CD4-positive, alpha-beta T cell treated with Interleukin-15 for 1 hour (primary cell): ENCODE measurements around the gene LGR6.
A peak's percentile ranks its signal among the peaks of the same experiment; 100 is the strongest.
"Not testable (repeated sequence)": the region's sequence is repeated elsewhere in the genome, so short reads cannot be mapped to it uniquely, and the experiment has no call there.

ENCODE experiments used
- DNase-seq: peaks from one replicate; pipeline ENCODE4 v3.0.0-alpha.2; 2020

LGR6 gene

DNA sequence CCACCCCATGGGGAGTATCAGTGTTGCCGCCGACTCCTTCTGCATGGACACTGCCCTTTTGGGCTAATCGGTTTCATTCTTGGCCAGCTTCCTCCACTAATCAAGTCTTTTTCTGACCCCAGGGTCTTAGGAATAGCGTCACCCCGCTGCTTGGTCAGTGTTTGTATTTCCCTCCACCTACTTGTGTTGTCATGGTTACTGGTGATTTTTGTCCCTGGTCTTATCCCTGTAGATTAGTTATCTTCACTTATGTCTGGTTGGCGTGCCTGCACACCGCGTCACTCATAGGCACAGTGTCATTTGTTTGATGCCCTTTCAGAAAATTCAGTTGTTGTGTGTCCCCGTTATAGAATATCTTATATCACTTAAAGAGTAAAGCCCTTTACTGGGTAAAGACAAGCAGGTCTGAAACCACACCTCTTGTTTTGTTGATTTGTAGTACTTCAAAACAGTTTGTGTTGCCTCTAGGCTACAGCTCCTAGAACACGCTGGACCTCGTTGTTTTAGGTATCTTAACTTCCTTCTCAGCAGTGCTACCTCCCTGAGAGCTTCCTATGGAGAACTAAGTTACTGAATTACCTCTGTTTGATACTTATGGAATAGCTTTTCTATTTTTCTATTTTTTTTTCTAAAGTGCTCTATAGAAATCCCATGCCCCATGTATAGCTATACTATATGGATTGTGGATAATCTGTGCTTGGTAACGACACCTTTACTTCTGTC lies 155.8 kb downstream of the LGR6 start:
- peak; percentile 22 for DNase-seq

- DNase-seq, result no peak
These were observed 158.1 kb downstream of the LGR6 start for GRCh38 chr1:202351725-202352124.

DNA sequence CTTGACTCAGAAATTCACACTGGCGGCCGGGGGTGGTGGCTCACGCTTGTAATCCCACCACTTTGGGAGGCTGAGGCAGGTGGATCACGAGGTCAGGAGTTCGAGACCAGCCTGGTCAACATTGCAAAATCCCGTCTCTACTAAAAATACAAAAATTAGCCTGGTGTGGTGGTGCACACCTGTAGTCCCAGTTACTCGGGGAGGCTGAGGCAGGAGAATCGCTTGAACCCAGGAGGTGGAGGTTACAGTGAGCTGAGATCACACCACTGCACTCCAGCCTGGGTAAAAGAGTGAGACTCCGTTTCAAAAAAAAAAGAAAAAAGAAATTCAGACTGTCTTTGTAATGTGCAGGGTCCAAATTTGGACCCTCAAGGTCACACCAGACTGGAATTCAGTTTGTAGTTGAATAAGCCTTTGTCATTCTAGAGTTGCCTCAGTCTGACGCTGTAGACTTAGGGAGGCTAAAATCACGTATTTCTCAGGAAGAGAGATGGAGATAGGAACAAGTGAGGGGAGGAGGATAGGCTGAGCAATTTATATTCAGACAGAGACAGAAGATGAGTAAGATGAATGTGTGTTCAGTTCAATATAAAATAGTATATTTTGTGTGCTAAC lies 159.1 kb downstream of the LGR6 start:
- DNase-seq, result not testable (repeated sequence)

DNA sequence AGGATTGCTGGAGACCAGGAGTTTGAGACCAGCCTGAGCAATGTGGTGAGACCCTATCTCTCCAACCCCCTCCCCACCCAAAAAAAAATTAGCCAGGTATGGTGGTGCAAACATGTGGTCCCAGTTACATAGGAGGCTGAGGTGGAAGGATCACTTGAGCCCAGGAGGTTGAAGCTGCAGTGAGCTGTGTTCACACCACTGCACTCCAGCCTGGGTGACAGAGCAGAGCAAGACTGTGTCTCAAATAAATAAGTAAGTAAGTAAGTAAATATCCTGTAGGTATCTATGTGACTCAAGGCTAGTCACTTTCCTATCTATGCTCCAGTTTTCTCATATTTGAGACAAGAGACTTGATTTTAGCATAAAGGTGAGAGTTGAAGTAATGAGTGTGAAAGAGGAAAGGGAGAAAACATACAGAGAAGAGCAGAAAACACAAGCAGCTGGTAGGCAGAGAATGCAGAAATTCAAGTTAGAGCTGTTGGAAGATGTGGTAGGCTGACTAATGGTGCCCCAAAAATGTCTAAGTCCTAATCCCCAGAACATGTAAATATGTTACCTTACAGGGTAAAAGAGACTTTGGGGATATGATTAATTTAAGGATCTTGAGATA lies 162.4 kb downstream of the LGR6 start:
- no peak for DNase-seq

DNA sequence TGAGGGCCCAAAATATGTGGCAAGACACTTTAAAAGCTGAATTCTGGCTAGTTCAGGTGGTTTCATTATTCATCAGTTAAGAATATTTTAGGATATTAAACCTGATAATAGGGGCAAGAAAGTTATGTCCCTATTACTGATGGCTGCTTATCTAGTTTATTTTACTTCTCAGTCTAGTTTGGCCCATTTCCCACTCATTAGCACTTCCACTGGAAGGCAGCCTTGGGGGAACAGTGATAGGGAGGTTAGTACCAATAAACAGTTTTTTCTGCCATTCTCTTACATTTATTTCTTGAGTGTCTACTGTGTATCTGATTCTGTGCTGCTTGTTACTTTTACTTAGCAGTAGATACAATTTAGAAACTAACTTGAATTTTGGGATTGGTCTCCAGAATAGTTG lies 163.9 kb downstream of the LGR6 start:
- DNase-seq, result no peak

- no peak for DNase-seq
These were observed 167.6 kb downstream of the LGR6 start for GRCh38 chr1:202361224-202361623.

GRCh38 chr1:202361701-202362100 lies 168.1 kb downstream of the LGR6 start:
- DNase-seq, result no peak

GRCh38 chr1:202362212-202362611 lies 168.6 kb downstream of the LGR6 start:
- DNase-seq, result no peak

DNA sequence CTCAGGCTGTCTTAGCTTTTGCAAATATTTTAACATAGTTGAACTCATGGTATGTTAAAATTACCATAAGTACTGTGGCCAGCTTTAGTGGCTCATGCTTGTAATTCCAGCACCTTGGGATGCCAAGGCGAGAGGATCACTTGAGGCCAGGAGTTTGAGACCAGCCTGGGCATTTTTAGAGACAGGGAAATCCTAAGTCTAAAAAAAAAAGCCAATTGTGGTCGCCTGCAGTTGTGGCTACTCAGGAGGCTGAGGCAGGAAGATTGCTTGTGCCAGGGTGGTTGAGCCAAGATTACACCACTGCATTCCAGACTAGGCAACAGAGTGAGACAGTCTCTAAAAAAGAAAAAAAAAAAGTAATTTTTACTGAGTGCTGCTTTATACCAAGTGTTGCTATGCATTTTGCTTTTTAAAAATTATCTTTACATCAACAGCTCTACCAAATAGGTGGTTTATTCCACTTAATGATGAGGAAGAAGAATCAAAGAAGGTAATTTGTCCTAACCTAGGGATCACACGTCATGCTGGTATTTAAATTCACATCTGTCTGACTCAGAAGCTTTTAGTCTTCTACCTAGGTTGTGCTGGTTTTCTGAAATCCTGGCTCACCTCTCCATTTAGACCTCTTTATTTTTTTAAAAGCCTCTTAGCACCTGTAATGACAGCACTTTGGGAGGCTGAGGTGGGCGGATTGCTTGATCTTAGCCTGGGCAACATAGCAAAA lies 171.7 kb downstream of the LGR6 start:
- no peak for DNase-seq

- DNase-seq, result no peak
These were observed 173.7 kb downstream of the LGR6 start for GRCh38 chr1:202367271-202367670.
